Measurements from ENCODE around the gene FAM111A.

DNA sequence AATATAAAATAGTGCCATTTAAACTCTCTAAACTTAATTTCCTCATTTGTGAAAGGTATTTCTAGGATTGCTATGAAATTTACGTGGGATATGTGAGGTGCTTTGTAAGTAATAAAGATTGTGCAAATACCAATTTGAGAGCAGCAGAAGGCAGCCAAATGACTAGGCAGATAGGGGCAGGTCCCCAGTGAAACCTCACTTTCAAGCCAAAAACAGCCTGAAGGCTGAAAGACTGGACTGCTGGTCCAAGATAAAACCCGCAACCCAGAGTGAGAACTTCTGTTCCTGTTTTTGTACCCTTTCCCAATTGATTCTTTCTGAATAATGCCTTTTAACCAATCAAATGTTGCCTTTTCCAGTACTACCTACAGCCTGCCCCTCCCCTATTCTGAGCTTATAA is 36.5 kb downstream of the FAM111A start:
- TF ChIP-seq, protein P1, sequence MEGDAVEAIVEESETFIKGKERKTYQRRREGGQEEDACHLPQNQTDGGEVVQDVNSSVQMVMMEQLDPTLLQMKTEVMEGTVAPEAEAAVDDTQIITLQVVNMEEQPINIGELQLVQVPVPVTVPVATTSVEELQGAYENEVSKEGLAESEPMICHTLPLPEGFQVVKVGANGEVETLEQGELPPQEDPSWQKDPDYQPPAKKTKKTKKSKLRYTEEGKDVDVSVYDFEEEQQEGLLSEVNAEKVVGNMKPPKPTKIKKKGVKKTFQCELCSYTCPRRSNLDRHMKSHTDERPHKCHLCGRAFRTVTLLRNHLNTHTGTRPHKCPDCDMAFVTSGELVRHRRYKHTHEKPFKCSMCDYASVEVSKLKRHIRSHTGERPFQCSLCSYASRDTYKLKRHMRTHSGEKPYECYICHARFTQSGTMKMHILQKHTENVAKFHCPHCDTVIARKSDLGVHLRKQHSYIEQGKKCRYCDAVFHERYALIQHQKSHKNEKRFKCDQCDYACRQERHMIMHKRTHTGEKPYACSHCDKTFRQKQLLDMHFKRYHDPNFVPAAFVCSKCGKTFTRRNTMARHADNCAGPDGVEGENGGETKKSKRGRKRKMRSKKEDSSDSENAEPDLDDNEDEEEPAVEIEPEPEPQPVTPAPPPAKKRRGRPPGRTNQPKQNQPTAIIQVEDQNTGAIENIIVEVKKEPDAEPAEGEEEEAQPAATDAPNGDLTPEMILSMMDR (IDR thresholded peaks at IDR 0.05): no peak
- TF ChIP-seq, protein P2, sequence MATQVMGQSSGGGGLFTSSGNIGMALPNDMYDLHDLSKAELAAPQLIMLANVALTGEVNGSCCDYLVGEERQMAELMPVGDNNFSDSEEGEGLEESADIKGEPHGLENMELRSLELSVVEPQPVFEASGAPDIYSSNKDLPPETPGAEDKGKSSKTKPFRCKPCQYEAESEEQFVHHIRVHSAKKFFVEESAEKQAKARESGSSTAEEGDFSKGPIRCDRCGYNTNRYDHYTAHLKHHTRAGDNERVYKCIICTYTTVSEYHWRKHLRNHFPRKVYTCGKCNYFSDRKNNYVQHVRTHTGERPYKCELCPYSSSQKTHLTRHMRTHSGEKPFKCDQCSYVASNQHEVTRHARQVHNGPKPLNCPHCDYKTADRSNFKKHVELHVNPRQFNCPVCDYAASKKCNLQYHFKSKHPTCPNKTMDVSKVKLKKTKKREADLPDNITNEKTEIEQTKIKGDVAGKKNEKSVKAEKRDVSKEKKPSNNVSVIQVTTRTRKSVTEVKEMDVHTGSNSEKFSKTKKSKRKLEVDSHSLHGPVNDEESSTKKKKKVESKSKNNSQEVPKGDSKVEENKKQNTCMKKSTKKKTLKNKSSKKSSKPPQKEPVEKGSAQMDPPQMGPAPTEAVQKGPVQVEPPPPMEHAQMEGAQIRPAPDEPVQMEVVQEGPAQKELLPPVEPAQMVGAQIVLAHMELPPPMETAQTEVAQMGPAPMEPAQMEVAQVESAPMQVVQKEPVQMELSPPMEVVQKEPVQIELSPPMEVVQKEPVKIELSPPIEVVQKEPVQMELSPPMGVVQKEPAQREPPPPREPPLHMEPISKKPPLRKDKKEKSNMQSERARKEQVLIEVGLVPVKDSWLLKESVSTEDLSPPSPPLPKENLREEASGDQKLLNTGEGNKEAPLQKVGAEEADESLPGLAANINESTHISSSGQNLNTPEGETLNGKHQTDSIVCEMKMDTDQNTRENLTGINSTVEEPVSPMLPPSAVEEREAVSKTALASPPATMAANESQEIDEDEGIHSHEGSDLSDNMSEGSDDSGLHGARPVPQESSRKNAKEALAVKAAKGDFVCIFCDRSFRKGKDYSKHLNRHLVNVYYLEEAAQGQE (IDR thresholded peaks at IDR 0.05; ENCODE audit: insufficient read depth in 1 of 2, low read depth in 2 of 2, low read length in 1 of 2): no peak
- TF ChIP-seq SIN3A (IDR thresholded peaks at IDR 0.05; ENCODE audit: borderline replicate concordance, insufficient read depth, low read depth, low read length) (no peak), POLR2AphosphoS5 (IDR thresholded peaks at IDR 0.05; ENCODE audit: low read depth, low read length) (no peak), TCF7L2 (IDR thresholded peaks at IDR 0.05; ENCODE audit: low read depth, low read length) (no peak)

All from Panc1 (cell line).